GM23248 (cell line): ENCODE data around the gene ATRAID. TPM values are rescaled to one million over a fixed set of nuclear protein-coding genes. Genes with fewer than 3 reads are reported as not detected.

ENCODE experiments used
- DNase-seq: peaks from one replicate; pipeline ENCODE4 v3.0.0-alpha.2; 2015
- H2AFZ ChIP-seq: fragments of 200-600 bp; sonication (generic); 2 replicates; pipeline ENCODE4 v1.6.1; 2016; ENCODE audit warnings: antibody characterized with exemption
- H3F3A ChIP-seq: fragments of 200-600 bp; sonication (generic); 2 replicates; pipeline ENCODE4 v1.6.1; 2016; ENCODE audit warnings: mild to moderate bottlenecking, antibody characterized with exemption, mixed run types; ENCODE audit not compliant: insufficient read depth
- H3K27ac ChIP-seq: fragments of 200-600 bp; sonication (generic); 2 replicates; pipeline ENCODE4 v1.5.1; 2016; ENCODE audit warnings: mild to moderate bottlenecking
- H3K27me3 ChIP-seq: fragments of 200-600 bp; sonication (generic); replicated peaks from 2 replicates; pipeline ENCODE4 v1.6.1; 2016; ENCODE audit warnings: mild to moderate bottlenecking; ENCODE audit not compliant: insufficient read depth
- H3K36me3 ChIP-seq: fragments of 200-600 bp; sonication (generic); 2 replicates; pipeline ENCODE4 v1.6.1; 2016; ENCODE audit warnings: low read depth, mild to moderate bottlenecking
- H3K4me1 ChIP-seq: fragments of 200-600 bp; sonication (generic); 2 replicates; pipeline ENCODE4 v1.6.1; 2016; ENCODE audit warnings: mild to moderate bottlenecking; ENCODE audit not compliant: insufficient read depth
- H3K4me2 ChIP-seq: fragments of 200-600 bp; sonication (generic); one replicate; pipeline ENCODE4 v1.6.1; 2016; ENCODE audit warnings: mild to moderate bottlenecking; ENCODE audit not compliant: unreplicated experiment
- H3K4me3 ChIP-seq: fragments of 200-600 bp; sonication (generic); 2 replicates; pipeline ENCODE4 v1.5.1; 2016; ENCODE audit warnings: mild to moderate bottlenecking
- H3K79me2 ChIP-seq: fragments of 200-600 bp; sonication (generic); 2 replicates; pipeline ENCODE4 v1.6.1; 2016; ENCODE audit warnings: mild to moderate bottlenecking; ENCODE audit not compliant: insufficient read depth
- H3K9ac ChIP-seq: fragments of 200-600 bp; sonication (generic); 2 replicates; pipeline ENCODE4 v1.6.1; 2016; ENCODE audit warnings: mild to moderate bottlenecking
- H3K9me2 ChIP-seq: fragments of 200-600 bp; sonication (generic); 2 replicates; pipeline ENCODE4 v1.6.1; 2016; ENCODE audit warnings: mixed run types, mild to moderate bottlenecking, moderate library complexity; ENCODE audit not compliant: insufficient read depth
- H3K9me3 ChIP-seq: fragments of 200-600 bp; sonication (generic); one replicate; pipeline ENCODE4 v1.6.1; 2017; ENCODE audit warnings: low read depth
- H4K20me1 ChIP-seq: fragments of 200-600 bp; sonication (generic); 2 replicates; pipeline ENCODE4 v1.6.0; 2016; ENCODE audit not compliant: insufficient read depth
- EZH2 ChIP-seq: fragments of 200-600 bp; sonication (generic); IDR thresholded peaks from 2 replicates; pipeline ENCODE4 v1.6.1; 2018; ENCODE audit warnings: antibody characterized with exemption, mild to moderate bottlenecking; ENCODE audit not compliant: insufficient read depth, poor library complexity, severe bottlenecking
- EZH2phosphoT487 ChIP-seq: fragments of 200-600 bp; sonication (generic); IDR thresholded peaks from 2 replicates; pipeline ENCODE4 v1.6.1; 2018; ENCODE audit warnings: antibody characterized with exemption, moderate library complexity, mild to moderate bottlenecking, low read depth; ENCODE audit not compliant: insufficient read depth
- WGBS, 2 experiments: methylation state at CpG; one replicate each; pipeline ENCODE4 v1.1.6; 2015 to 2017; ENCODE audit warnings: low lambda C conversion rate in 2 of 2, low coverage in 1 of 2; ENCODE audit errors: missing lambda C conversion rate in 2 of 2; 5-methylcytosine and 5-hydroxymethylcytosine counted together
- in situ Hi-C: fragments of 300-500 bp; cut with MboI; formaldehyde crosslinking; loops from 2 replicates; pipeline ENCODE4 v1.15.0; 2020
- polyA plus RNA-seq: library from polyadenylated mRNA; unstranded; fragments of >200 nt; fragmentation: Nextera tagmentation; extraction: Ambion mirVana; gene quantifications from 2 replicates; pipeline ENCODE4 v1.2.1, GENCODE V29; 2016
- total RNA-seq: library from RNA; depleted of rRNA; stranded (reverse); fragments of >200 nt; shearing (Covaris generic); gene quantifications from 2 replicates; pipeline ENCODE4 v1.2.3, GENCODE V29; 2014

ATRAID gene
- total and polyA plus RNA-seq, 2 experiments from 2014 or later = 214 to 304 TPM

GRCh38 chr2:27227501-27227900, 15.7 kb downstream of the ATRAID start:
- Histone ChIP-seq H3K27me3 (no peaks in the 10 kb centered on the region), H3K9me3 (no peaks in the 10 kb centered on the region), H3K36me3 (peaks cover 46% of the 10 kb centered on the region), H3K4me1 (no peaks in the 10 kb centered on the region), H3K4me2 (no peak overlapping the region), H3K27ac (no peak overlapping the region), H3K4me3 (no peak overlapping the region), H3K9ac (no peak overlapping the region), H3K79me2 (no peaks in the 10 kb centered on the region; the same call in 1 of the 2 replicates), H3K9me2 (no peaks in the 10 kb centered on the region), H3F3A (no peaks in the 10 kb centered on the region), H2AFZ (no peak overlapping the region), H4K20me1 (no peaks in the 10 kb centered on the region)
- TF ChIP-seq EZH2 (no peak), EZH2phosphoT487 (no peak)
- DNase-seq = no peak
- 86 to 88% methylated on average over 2 of the region's 2 CpGs for WGBS, 2 experiments
- in situ Hi-C loops = no loop called here

GRCh38 chr2:27231921-27232320, 20.1 kb downstream of the ATRAID start:
- Histone ChIP-seq H3K4me3 (no peak overlapping the region), H4K20me1 (no peaks in the 10 kb centered on the region), H3K36me3 (peaks cover 44% of the 10 kb centered on the region), H3K9ac (no peak overlapping the region), H3K4me2 (no peak overlapping the region), H3K9me2 (no peaks in the 10 kb centered on the region), H2AFZ (no peak overlapping the region), H3K27ac (no peak overlapping the region), H3F3A (no peaks in the 10 kb centered on the region), H3K27me3 (no peaks in the 10 kb centered on the region), H3K4me1 (no peaks in the 10 kb centered on the region), H3K79me2 (no peaks in the 10 kb centered on the region; the same call in 1 of the 2 replicates), H3K9me3 (no peaks in the 10 kb centered on the region)
- in situ Hi-C loops = no loop called here
- whole genome bisulfite sequencing, 2 experiments = 93 to 97% methylated on average over 13 of the region's 13 CpGs
- DNase-seq = no peak
- no peak for TF ChIP-seq EZH2
- no peak for TF ChIP-seq EZH2phosphoT487

GRCh38 chr2:27233341-27233740, 21.5 kb downstream of the ATRAID start:
- Histone ChIP-seq H3K9me2 (no peaks in the 10 kb centered on the region), H3K9ac (no peak overlapping the region), H3K9me3 (no peaks in the 10 kb centered on the region), H3K4me2 (no peak overlapping the region), H3K4me1 (no peaks in the 10 kb centered on the region), H3F3A (no peaks in the 10 kb centered on the region), H2AFZ (no peak overlapping the region), H3K27ac (no peak overlapping the region), H3K36me3 (peaks cover 35% of the 10 kb centered on the region), H3K79me2 (no peaks in the 10 kb centered on the region), H3K4me3 (no peak overlapping the region), H4K20me1 (no peaks in the 10 kb centered on the region), H3K27me3 (no peaks in the 10 kb centered on the region)
- no peak for TF ChIP-seq EZH2phosphoT487
- TF ChIP-seq EZH2 = no peak
- 96% methylated on average over 14 of the region's 14 CpGs for WGBS, 2 experiments
- in situ Hi-C loops = no loop called here
- DNase-seq = no peak

- in situ Hi-C loops = no loop called here
- 96% methylated on average over 9 to 12 of the region's 12 CpGs for WGBS, 2 experiments
- H3K36me3 ChIP-seq = peaks cover 21% of the 10 kb centered on the region; the same call in 1 of the 2 replicates
Measured at GRCh38 chr2:27236136-27236535, 24.3 kb downstream of the ATRAID start.

GRCh38 chr2:27236626-27237025, 24.8 kb downstream of the ATRAID start:
- Histone ChIP-seq H4K20me1 (no peaks in the 10 kb centered on the region), H3K4me3 (no peak overlapping the region), H3K9me2 (no peaks in the 10 kb centered on the region), H3K4me2 (no peak overlapping the region), H3K79me2 (no peaks in the 10 kb centered on the region), H2AFZ (no peak overlapping the region), H3K27ac (no peak overlapping the region), H3F3A (no peaks in the 10 kb centered on the region), H3K4me1 (no peaks in the 10 kb centered on the region), H3K9me3 (no peaks in the 10 kb centered on the region), H3K27me3 (no peaks in the 10 kb centered on the region), H3K9ac (no peak overlapping the region), H3K36me3 (peaks cover 21% of the 10 kb centered on the region; the same call in 1 of the 2 replicates)
- WGBS, 2 experiments = 93 to 97% methylated on average over 3 of the region's 3 CpGs
- no peak for TF ChIP-seq EZH2phosphoT487
- TF ChIP-seq EZH2 = no peak
- in situ Hi-C loops = no loop called here
- no peak for DNase-seq

More at GRCh38 chr2:27236136-27236535, 24.3 kb downstream of the ATRAID start:
- Histone ChIP-seq H3K27ac (no peak overlapping the region), H3K9ac (no peak overlapping the region), H3K4me1 (no peaks in the 10 kb centered on the region), H3K9me2 (no peaks in the 10 kb centered on the region), H2AFZ (no peak overlapping the region), H3K4me2 (no peak overlapping the region), H4K20me1 (no peaks in the 10 kb centered on the region), H3K4me3 (no peak overlapping the region), H3K9me3 (no peaks in the 10 kb centered on the region), H3F3A (no peaks in the 10 kb centered on the region), H3K27me3 (no peaks in the 10 kb centered on the region), H3K79me2 (no peaks in the 10 kb centered on the region)
- TF ChIP-seq EZH2 (no peak), EZH2phosphoT487 (no peak)
- DNase-seq = no peak
